Left lung (tissue), 10 donors: ENCODE results near the gene KLHL18. TPM values are rescaled to one million over a fixed set of nuclear protein-coding genes. Genes with fewer than 3 reads are reported as not detected.
A peak's percentile ranks its signal among the peaks of the same experiment; 100 is the strongest.

Experiments used
- ATAC-seq: fragments of 200-7000 bp; cut with Tn5 transposase; one replicate; pipeline ENCODE4 v1.9.1; 2020; ENCODE audit warnings: moderate library complexity
- DNase-seq, 4 donors: peaks; one replicate each; pipeline ENCODE4 v3.0.0-alpha.2; 2013 to 2020
- H3K27ac ChIP-seq, 2 donors: fragments of 200-600 bp; sonication (generic) in 1 of 2; one replicate each; pipeline versions ENCODE4 v1.5.0 to v1.8.0; 2020 to 2021
- H3K27me3 ChIP-seq, 2 donors: fragments of 200-600 bp; sonication (generic) in 1 of 2; one replicate each; pipeline versions ENCODE4 v1.5.0 to v1.8.0; 2020 to 2021
- H3K36me3 ChIP-seq, 2 donors: fragments of 200-600 bp; sonication (generic) in 1 of 2; one replicate each; pipeline versions ENCODE4 v1.5.0 to v1.8.0; 2020 to 2021
- H3K4me1 ChIP-seq, 2 donors: fragments of 200-600 bp; one replicate each; pipeline ENCODE4 v1.8.0; 2021
- H3K4me3 ChIP-seq, 2 donors: fragments of 200-600 bp; sonication (generic) in 1 of 2; one replicate each; pipeline versions ENCODE4 v1.5.0 to v1.8.0; 2020 to 2021; ENCODE audit warnings: mild to moderate bottlenecking in 1 of 2
- H3K9me3 ChIP-seq, 2 donors: fragments of 200-600 bp; sonication (generic) in 1 of 2; one replicate each; pipeline versions ENCODE4 v1.5.0 to v1.8.0; 2020 to 2021
- CTCF ChIP-seq, 2 donors: fragments of 200-600 bp; sonication (generic) in 1 of 2; IDR thresholded peaks; one replicate each; pipeline versions ENCODE4 v1.5.0 to v1.8.0; 2021; ENCODE audit warnings: antibody characterized with exemption in 2 of 2
- intact Hi-C, 2 donors: fragments of 100-400 bp; cut with DNase I; formaldehyde crosslinking; loops; one replicate each; pipeline versions ENCODE4 v1.11.2 to v1.14.2; 2022
- polyA plus RNA-seq, 6 donors: library from polyadenylated mRNA; unstranded; fragments of 120-200 nt; gene quantifications; one replicate each; pipeline ENCODE4 v1.2.1, GENCODE V29; 2013; ENCODE audit not compliant: insufficient read length in 6 of 6
- total RNA-seq, 2 donors: library from RNA; stranded (reverse); fragmentation: NEBNext Ultra II Directional; extraction: Animal tissue kit (Norgen Biotek cat#: 25700); gene quantifications; one replicate each; pipeline ENCODE4 v1.2.1, GENCODE V29; 2021
- donor health status: DM: no; HTN: yes; CAD: no.
- donor health status: DM: no; HTN: no; CAD: no.

The KLHL18 gene
- total and polyA plus RNA-seq, 8 donors: 11.9 to 29.5 (median 13.7) TPM

DNA sequence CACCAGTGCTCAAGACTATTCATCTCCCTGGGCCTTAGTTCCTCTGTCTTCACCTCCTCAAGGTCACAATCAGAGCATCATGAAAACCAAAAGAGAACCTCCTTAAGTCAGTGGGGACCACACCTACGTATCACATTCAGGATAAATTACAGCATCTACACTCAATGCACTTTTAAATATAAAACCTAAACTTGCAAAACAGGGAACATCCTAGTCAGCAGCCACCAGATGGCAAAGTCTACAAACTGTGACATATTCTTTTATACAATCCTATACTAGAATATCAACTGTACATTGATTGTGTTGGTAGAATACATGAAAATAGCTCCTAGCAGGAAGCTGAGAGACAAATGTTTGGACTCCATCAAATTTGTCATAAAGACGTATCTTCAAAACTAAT is 8.1 kb upstream of the KLHL18 start:
- Histone ChIP-seq H3K4me1 (peaks cover 0 to 4% of the 10 kb centered on the region in 2 donors), H3K27ac (no peak overlapping the region), H3K4me3 (no peak overlapping the region), H3K36me3 (peaks cover 0 to 4% of the 10 kb centered on the region in 2 donors), H3K9me3 (no peaks in the 10 kb centered on the region), H3K27me3 (no peaks in the 10 kb centered on the region)
- DNase-seq (no peak), ATAC-seq (no peak)
- intact Hi-C loops: no loop called here
- TF ChIP-seq CTCF (IDR thresholded peaks at IDR 0.05): no peak

DNA sequence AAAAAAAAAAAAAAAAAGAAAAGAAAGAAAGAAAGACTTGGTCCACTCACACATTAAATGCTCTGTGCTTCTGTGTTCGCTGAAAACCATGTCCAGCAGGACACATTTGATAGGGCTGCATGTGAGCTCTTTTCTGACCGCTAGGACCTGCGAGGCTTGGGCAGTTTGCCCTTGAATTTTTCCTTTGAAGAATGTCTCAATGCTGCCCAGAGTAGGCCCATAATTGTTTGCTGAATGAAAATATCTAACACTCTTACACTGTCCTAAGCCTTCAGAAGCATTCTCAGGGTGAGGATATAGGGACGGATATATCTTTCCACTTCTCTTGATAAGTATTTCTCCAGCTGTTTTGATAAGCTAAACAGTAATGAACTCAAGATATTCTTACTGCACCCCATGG is 6.2 kb upstream of the KLHL18 start:
- H3K4me3 ChIP-seq: no peak overlapping the region
- H3K36me3 ChIP-seq: peaks cover 0 to 4% of the 10 kb centered on the region in 2 donors
- ATAC-seq (peak; percentile 81), DNase-seq (no peak)
- no peaks in the 10 kb centered on the region for H3K27me3 ChIP-seq
- H3K27ac ChIP-seq: no peak overlapping the region
- intact Hi-C loops: no loop called here
- no peak for TF ChIP-seq CTCF (IDR thresholded peaks at IDR 0.05)
- peaks cover 0 to 7% of the 10 kb centered on the region in 2 donors for H3K4me1 ChIP-seq
- no peaks in the 10 kb centered on the region for H3K9me3 ChIP-seq

- Histone ChIP-seq H3K4me3 (no peak overlapping the region), H3K27me3 (no peaks in the 10 kb centered on the region), H3K36me3 (no peaks in the 10 kb centered on the region), H3K27ac (no peak overlapping the region), H3K9me3 (no peaks in the 10 kb centered on the region), H3K4me1 (peaks cover 7 to 33% of the 10 kb centered on the region in 2 donors)
- intact Hi-C loops: no loop called here
- no peak for DNase-seq
- no peak for TF ChIP-seq CTCF (IDR thresholded peaks at IDR 0.05)
- ATAC-seq: no peak
Measured at GRCh38 chr3:47280519-47280918, 2.2 kb upstream of the KLHL18 start.

GRCh38 chr3:47283193-47283537 is 421 bp downstream of the KLHL18 start:
- Histone ChIP-seq H3K9me3 (no peaks in the 10 kb centered on the region), H3K27me3 (no peaks in the 10 kb centered on the region), H3K4me1 (peaks cover 7 to 51% of the 10 kb centered on the region in 2 donors), H3K36me3 (peaks cover 0 to 14% of the 10 kb centered on the region in 2 donors), H3K4me3 (peak overlapping the region; percentile 62 to 77), H3K27ac (peak overlapping the region; percentile 96 to 99)
- ATAC-seq: peak; percentile 10
- intact Hi-C loops: no loop called here
- no peak for TF ChIP-seq CTCF (IDR thresholded peaks at IDR 0.05)
- peak in 1 of 4 donors; percentile 41 for DNase-seq

DNA sequence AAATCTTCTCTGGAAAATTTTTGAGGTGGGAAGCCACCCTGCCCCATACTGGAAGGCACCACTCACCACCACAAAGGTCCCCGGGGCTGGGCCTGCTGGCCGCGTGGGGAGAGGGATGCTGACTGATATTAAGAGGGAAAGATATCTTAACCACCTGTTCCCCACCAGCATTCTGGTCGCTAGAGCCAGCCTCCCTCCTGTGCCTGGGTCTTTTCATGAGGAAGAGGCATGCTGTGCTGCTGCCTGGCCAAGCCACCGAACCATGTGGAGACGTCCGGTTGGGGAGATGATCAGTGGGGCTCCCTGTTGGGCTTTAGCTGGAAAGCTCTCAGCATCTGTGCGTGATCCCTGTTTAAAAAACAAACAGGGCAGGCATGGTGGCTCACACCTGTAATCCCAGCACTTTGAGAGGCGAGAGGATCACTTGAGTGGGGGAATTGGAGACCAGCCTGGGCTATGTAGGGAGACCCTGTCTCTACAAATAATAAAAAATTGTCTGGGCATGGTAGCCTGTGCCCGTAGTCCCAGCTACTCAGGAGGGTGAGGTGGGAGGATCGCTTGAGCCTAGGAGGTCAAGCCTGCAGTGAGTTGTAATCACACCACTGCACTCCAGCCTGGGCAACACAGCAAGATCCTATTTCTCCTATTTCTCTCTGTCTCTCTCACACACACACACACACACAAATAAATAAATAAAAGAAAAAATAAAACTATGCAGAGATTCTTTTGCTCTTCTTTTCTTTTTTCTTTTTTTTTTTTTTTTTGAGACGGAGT is 1.0 kb downstream of the KLHL18 start:
- TF ChIP-seq CTCF (IDR thresholded peaks at IDR 0.05): no peak
- H3K9me3 ChIP-seq: no peaks in the 10 kb centered on the region
- H3K36me3 ChIP-seq: peaks cover 0 to 18% of the 10 kb centered on the region in 2 donors
- intact Hi-C loops: no loop called here
- no peaks in the 10 kb centered on the region for H3K27me3 ChIP-seq
- peak overlapping the region; percentile 62 to 77 for H3K4me3 ChIP-seq
- H3K27ac ChIP-seq: peak overlapping the region; percentile 96 to 99
- DNase-seq (no peak), ATAC-seq (no peak)
- peaks cover 7 to 56% of the 10 kb centered on the region in 2 donors for H3K4me1 ChIP-seq
